Trophoblast cell (in vitro differentiated cells and primary cell): ENCODE measurements around the gene TSPEAR.
"Not testable (repeated sequence)": the region's sequence is repeated elsewhere in the genome, so short reads cannot be mapped to it uniquely, and the experiment has no call there.

ENCODE experiments used
- DNase-seq, 2 donors: peaks; one replicate each; pipeline ENCODE4 v3.0.0-alpha.2; 2016
- H2AFZ ChIP-seq: 2 replicates; pipeline ENCODE4 v1.6.1; 2013; ENCODE audit warnings: low read length, moderate library complexity, mild to moderate bottlenecking; ENCODE audit not compliant: insufficient read depth, poor library complexity
- H2AK5ac ChIP-seq: 2 replicates; pipeline ENCODE4 v1.6.1; 2013; ENCODE audit warnings: mild to moderate bottlenecking, low read length
- H2BK120ac ChIP-seq: 2 replicates; pipeline ENCODE4 v1.6.1; 2013; ENCODE audit warnings: low read length, mild to moderate bottlenecking, moderate library complexity; ENCODE audit not compliant: insufficient read depth, poor library complexity
- H2BK12ac ChIP-seq: 2 replicates; pipeline ENCODE4 v1.6.1; 2013; ENCODE audit warnings: mild to moderate bottlenecking, low read length, moderate library complexity
- H2BK5ac ChIP-seq: 2 replicates; pipeline ENCODE4 v1.6.1; 2013; ENCODE audit warnings: low read length, low read depth, moderate library complexity, mild to moderate bottlenecking; ENCODE audit not compliant: poor library complexity
- H3K14ac ChIP-seq: 2 replicates; pipeline ENCODE4 v1.6.1; 2013; ENCODE audit warnings: mild to moderate bottlenecking, low read length
- H3K18ac ChIP-seq: 2 replicates; pipeline ENCODE4 v1.6.1; 2013; ENCODE audit warnings: mild to moderate bottlenecking, low read length
- H3K23ac ChIP-seq: 2 replicates; pipeline ENCODE4 v1.6.1; 2013; ENCODE audit warnings: low read length
- H3K27ac ChIP-seq: 2 replicates; pipeline ENCODE4 v1.5.1; 2013; ENCODE audit warnings: low read depth, mild to moderate bottlenecking, inconsistent platforms, low read length, moderate library complexity
- H3K27me3 ChIP-seq: 2 replicates; pipeline ENCODE4 v1.6.1; 2013; ENCODE audit warnings: inconsistent platforms, mild to moderate bottlenecking, low read length, moderate library complexity; ENCODE audit not compliant: insufficient read depth
- H3K36me3 ChIP-seq, 2 experiments: 1 replicate in 1 of 2; 2 replicates in 1 of 2; pipeline ENCODE4 v1.6.1; 2013; ENCODE audit warnings: low read length in 2 of 2, mild to moderate bottlenecking in 2 of 2, moderate library complexity in 1 of 2; ENCODE audit not compliant: insufficient read depth in 2 of 2, control insufficient read depth in 1 of 2
- H3K4ac ChIP-seq: 2 replicates; pipeline ENCODE4 v1.6.1; 2013; ENCODE audit warnings: low read depth, mild to moderate bottlenecking, low read length, moderate library complexity
- H3K4me1 ChIP-seq, 2 experiments: 1 replicate in 1 of 2; 2 replicates in 1 of 2; pipeline ENCODE4 v1.6.1; 2013; ENCODE audit warnings: low read length in 2 of 2, mild to moderate bottlenecking in 2 of 2, moderate library complexity in 1 of 2; ENCODE audit not compliant: insufficient read depth in 2 of 2, control insufficient read depth in 1 of 2
- H3K4me2 ChIP-seq: 2 replicates; pipeline ENCODE4 v1.6.1; 2013; ENCODE audit warnings: inconsistent platforms, mild to moderate bottlenecking, low read length, moderate library complexity
- H3K4me3 ChIP-seq: 2 replicates; pipeline ENCODE4 v1.5.1; 2013; ENCODE audit warnings: mild to moderate bottlenecking, low read depth, low read length, inconsistent platforms
- H3K79me1 ChIP-seq: one replicate; pipeline ENCODE4 v1.6.1; 2013; ENCODE audit warnings: low read length
- H3K79me2 ChIP-seq: 2 replicates; pipeline ENCODE4 v1.6.1; 2013; ENCODE audit warnings: low read length, mild to moderate bottlenecking; ENCODE audit not compliant: control insufficient read depth, insufficient read depth, poor library complexity
- H3K9ac ChIP-seq: 2 replicates; pipeline ENCODE4 v1.6.1; 2013; ENCODE audit warnings: mild to moderate bottlenecking, low read length
- H3K9me3 ChIP-seq: 2 replicates; pipeline ENCODE4 v1.6.1; 2013; ENCODE audit warnings: low read depth, mild to moderate bottlenecking, control low read depth, inconsistent platforms, low read length; ENCODE audit not compliant: insufficient read depth
- H4K12ac ChIP-seq: 2 replicates; pipeline ENCODE4 v1.6.1; 2013; ENCODE audit warnings: low read depth, mild to moderate bottlenecking, low read length, moderate library complexity
- H4K8ac ChIP-seq: 2 replicates; pipeline ENCODE4 v1.6.1; 2013; ENCODE audit warnings: low read depth, mild to moderate bottlenecking, low read length, moderate library complexity
- H4K91ac ChIP-seq: one replicate; pipeline ENCODE4 v1.6.1; 2013; ENCODE audit warnings: low read depth, mild to moderate bottlenecking, low read length, moderate library complexity
- WGBS: extraction: QIAGEN DNeasy Blood & Tissue Kit; methylation state at CpG from one replicate; pipeline ENCODE4 v1.1.7; 2013; ENCODE audit warnings: missing lambda C conversion rate; ENCODE audit not compliant: insufficient read length, insufficient coverage; ENCODE audit errors: extremely low coverage; 5-methylcytosine and 5-hydroxymethylcytosine counted together

Gene TSPEAR

GRCh38 chr21:44649521-44650100 is 61.8 kb downstream of the TSPEAR start:
- Histone ChIP-seq H3K27me3 (no peaks in the 10 kb centered on the region), H3K36me3 (no peaks in the 10 kb centered on the region), H2BK5ac (no peak overlapping the region), H3K27ac (no peak overlapping the region), H3K79me1 (no peaks in the 10 kb centered on the region), H3K4me2 (no peak overlapping the region), H4K91ac (no peak overlapping the region), H3K4ac (no peak overlapping the region), H2BK120ac (no peak overlapping the region), H2AK5ac (no peak overlapping the region), H3K4me1 (no peaks in the 10 kb centered on the region), H2BK12ac (no peak overlapping the region), H3K4me3 (no peak overlapping the region), H3K79me2 (no peaks in the 10 kb centered on the region), H3K23ac (no peak overlapping the region), H2AFZ (no peak overlapping the region), H4K8ac (no peak overlapping the region), H3K9ac (no peak overlapping the region), H3K18ac (no peak overlapping the region), H3K9me3 (peaks cover 7% of the 10 kb centered on the region), H3K14ac (no peak overlapping the region), H4K12ac (no peak overlapping the region)
- no CpG with 5 or more reads among the region's 18 CpGs for WGBS
- DNase-seq: no peak

DNA sequence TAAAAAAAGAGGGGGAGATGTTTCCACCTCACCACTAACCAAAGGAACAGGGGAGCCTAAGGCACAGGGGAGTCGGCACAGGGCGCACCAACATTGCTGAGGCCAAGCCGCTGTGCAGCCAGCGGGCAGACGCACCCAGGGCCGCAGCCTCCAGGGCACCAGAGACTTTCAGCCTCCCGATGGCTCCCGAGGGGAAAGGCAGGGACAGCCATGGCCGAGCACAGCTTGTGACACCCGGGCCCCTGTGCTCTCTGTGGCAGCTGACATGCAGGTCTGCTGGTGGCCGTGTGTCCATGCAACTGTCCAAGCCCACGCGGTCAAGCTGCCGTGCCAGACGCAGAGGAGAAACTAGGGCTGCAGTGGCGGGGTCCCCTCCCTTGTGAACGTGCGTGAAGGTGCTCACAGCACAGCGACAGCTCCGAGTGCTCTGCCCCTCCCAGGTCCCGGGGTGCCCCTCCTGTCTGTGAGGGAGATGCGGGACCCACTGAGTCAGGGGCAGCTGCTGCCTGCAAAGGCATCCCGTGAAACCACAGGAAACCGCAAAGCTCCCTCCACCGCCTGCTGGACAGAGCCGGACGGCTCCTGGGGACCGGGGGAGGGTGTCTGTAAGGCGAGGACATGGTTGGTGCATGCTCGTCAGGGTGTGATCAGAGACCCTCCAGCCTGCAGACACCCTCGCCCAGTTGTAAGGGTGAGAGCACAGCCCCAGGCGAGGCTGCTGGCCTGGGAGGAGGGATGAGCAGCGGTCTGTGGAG is 62.6 kb downstream of the TSPEAR start:
- Histone ChIP-seq H3K9ac (no peak overlapping the region), H3K9me3 (peaks cover 7% of the 10 kb centered on the region), H2BK120ac (no peak overlapping the region), H3K4me1 (no peaks in the 10 kb centered on the region), H3K79me1 (no peaks in the 10 kb centered on the region), H3K14ac (no peak overlapping the region), H4K8ac (no peak overlapping the region), H3K79me2 (no peaks in the 10 kb centered on the region), H2AK5ac (no peak overlapping the region), H3K23ac (no peak overlapping the region), H4K91ac (no peak overlapping the region), H3K4me3 (no peak overlapping the region), H2BK5ac (no peak overlapping the region), H2AFZ (no peak overlapping the region), H3K27ac (no peak overlapping the region), H3K18ac (no peak overlapping the region), H3K36me3 (no peaks in the 10 kb centered on the region), H3K27me3 (no peaks in the 10 kb centered on the region), H4K12ac (no peak overlapping the region), H2BK12ac (no peak overlapping the region), H3K4me2 (no peak overlapping the region), H3K4ac (no peak overlapping the region)
- DNase-seq: no peak
- WGBS: no CpG with 5 or more reads among the region's 33 CpGs

DNA sequence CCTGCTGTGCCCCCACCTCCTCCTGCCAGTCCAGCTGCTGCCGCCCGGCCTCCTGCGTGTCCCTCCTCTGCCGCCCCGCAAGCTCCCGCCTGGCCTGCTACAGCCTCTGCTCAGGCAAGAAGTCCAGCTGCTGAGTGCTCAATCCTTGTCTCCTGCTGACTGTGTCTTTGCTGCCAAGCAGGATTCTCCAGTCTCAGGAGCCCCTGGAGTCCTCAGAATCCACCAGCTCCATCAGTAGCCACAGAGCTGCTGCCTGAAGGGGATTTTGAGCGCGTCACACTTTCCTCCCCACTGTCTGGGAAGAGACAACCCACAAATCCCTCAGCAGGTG is 64.2 kb downstream of the TSPEAR start:
- Histone ChIP-seq H3K27ac (no peak overlapping the region), H3K79me2 (no peaks in the 10 kb centered on the region), H2AK5ac (no peak overlapping the region), H3K4ac (no peak overlapping the region), H3K36me3 (no peaks in the 10 kb centered on the region), H4K8ac (no peak overlapping the region), H3K4me2 (no peak overlapping the region), H4K91ac (no peak overlapping the region), H3K23ac (no peak overlapping the region), H4K12ac (no peak overlapping the region), H2AFZ (no peak overlapping the region), H3K18ac (no peak overlapping the region), H3K79me1 (no peaks in the 10 kb centered on the region), H3K9me3 (peaks cover 5% of the 10 kb centered on the region), H3K9ac (no peak overlapping the region), H2BK5ac (no peak overlapping the region), H3K27me3 (no peaks in the 10 kb centered on the region), H2BK12ac (no peak overlapping the region), H3K4me1 (no peaks in the 10 kb centered on the region), H3K14ac (no peak overlapping the region), H2BK120ac (no peak overlapping the region), H3K4me3 (no peak overlapping the region)
- no CpG with 5 or more reads among the region's 8 CpGs for WGBS
- DNase-seq: no peak

DNA sequence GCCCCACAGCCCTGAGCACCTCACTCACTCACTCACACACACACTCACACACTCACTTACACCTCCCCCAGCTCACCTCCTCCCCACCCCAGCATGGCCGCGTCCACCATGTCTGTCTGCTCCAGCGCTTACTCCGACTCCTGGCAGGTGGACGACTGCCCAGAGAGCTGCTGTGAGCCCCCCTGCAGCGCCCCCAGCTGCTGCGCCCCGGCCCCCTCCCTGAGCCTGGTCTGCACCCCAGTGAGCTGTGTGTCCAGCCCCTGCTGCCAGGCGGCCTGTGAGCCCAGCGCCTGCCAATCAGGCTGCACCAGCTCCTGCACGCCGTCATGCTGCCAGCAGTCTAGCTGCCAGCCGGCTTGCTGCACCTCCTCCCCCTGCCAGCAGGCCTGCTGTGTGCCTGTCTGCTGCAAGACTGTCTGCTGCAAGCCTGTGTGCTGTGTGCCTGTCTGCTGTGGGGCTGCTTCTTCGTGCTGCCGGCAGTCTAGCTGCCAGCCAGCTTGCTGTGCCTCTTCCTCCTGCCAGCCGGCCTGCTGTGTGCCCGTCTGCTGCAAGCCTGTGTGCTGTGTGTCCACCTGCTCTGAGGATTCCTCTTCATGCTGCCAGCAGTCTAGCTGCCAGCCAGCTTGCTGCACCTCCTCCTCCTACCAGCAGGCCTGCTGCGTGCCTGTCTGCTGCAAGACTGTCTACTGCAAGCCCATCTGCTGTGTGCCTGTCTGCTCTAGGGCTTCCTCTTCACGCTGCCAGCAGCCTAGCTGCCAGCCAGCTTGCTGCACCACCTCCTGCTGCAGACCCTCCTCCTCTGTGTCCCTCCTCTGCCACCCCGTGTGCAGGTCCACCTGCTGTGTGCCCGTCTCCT is 64.8 kb downstream of the TSPEAR start, which contains the start of gene KRTAP10-11:
Gene KRTAP10-11, plus strand, starts transcription at position 49 of the 856 bp plus-strand sequence. Its CDS starts 45 bp downstream, at position 94.
- not testable (repeated sequence) for H2BK120ac ChIP-seq, H3K4me1 ChIP-seq, H3K27me3 ChIP-seq, H3K4me2 ChIP-seq, H3K4ac ChIP-seq, H2BK5ac ChIP-seq, H4K12ac ChIP-seq, H3K9ac ChIP-seq, H3K79me1 ChIP-seq, H2AFZ ChIP-seq, H3K4me3 ChIP-seq, H3K18ac ChIP-seq, H4K91ac ChIP-seq, H3K9me3 ChIP-seq, H2BK12ac ChIP-seq, H3K23ac ChIP-seq, H3K27ac ChIP-seq, H2AK5ac ChIP-seq, DNase-seq, H4K8ac ChIP-seq, H3K36me3 ChIP-seq, H3K14ac ChIP-seq, H3K79me2 ChIP-seq
- WGBS: no CpG with 5 or more reads among the region's 21 CpGs
